AG09309 (cell line): ENCODE measurements around the gene TREH.

Experiments
- DNase-seq: peaks from one replicate; pipeline ENCODE4 v3.0.0-alpha.2; 2010; ENCODE audit warnings: low read depth
- H3K4me3 ChIP-seq: 2 replicates; pipeline ENCODE4 v1.5.1; 2011; ENCODE audit warnings: mild to moderate bottlenecking, low read depth, low read length, moderate library complexity; ENCODE audit not compliant: control insufficient read depth
- CTCF ChIP-seq: IDR thresholded peaks from 2 replicates; pipeline ENCODE4 v1.5.1; 2011; ENCODE audit warnings: mild to moderate bottlenecking, low read depth, low read length, inconsistent platforms; ENCODE audit not compliant: insufficient read depth, control insufficient read depth; ENCODE audit errors: missing control alignments

Gene TREH

GRCh38 chr11:118651820-118652219 is 27.6 kb downstream of the TREH start:
- H3K4me3 ChIP-seq, result no peak overlapping the region
- TF ChIP-seq CTCF, result no peak
- no peak for DNase-seq

- TF ChIP-seq CTCF, result no peak
- H3K4me3 ChIP-seq, result no peak overlapping the region
- no peak for DNase-seq
Observed at GRCh38 chr11:118650366-118650765, 29.1 kb downstream of the TREH start.

GRCh38 chr11:118649941-118650340 is 29.5 kb downstream of the TREH start:
- DNase-seq, result no peak
- no peak overlapping the region for H3K4me3 ChIP-seq
- TF ChIP-seq CTCF, result no peak

- no peak for TF ChIP-seq CTCF
- no peak overlapping the region for H3K4me3 ChIP-seq
- DNase-seq, result no peak
Observed at GRCh38 chr11:118648291-118648690, 31.2 kb downstream of the TREH start.

GRCh38 chr11:118646393-118646792 is 33.1 kb downstream of the TREH start:
- no peak for DNase-seq
- no peak for TF ChIP-seq CTCF
- H3K4me3 ChIP-seq, result no peak overlapping the region

GRCh38 chr11:118645066-118645715 is 34.3 kb downstream of the TREH start:
- H3K4me3 ChIP-seq, result no peak overlapping the region
- no peak for TF ChIP-seq CTCF
- DNase-seq, result no peak
